Liver (tissue), 3 donors: ENCODE data around the gene RAD51C.

Source experiments
- HNF4G ChIP-seq: IDR thresholded peaks from 2 replicates; pipeline ENCODE4 v1.6.1; 2016; ENCODE audit warnings: antibody characterized with exemption
- RXRA ChIP-seq, 2 donors: IDR thresholded peaks; 2 replicates each; pipeline ENCODE4 v1.6.1; 2017 to 2018; ENCODE audit warnings: antibody characterized with exemption in 2 of 2, mild to moderate bottlenecking in 1 of 2
- SP1 ChIP-seq: IDR thresholded peaks from 2 replicates; pipeline ENCODE4 v1.6.1; 2018; ENCODE audit warnings: antibody characterized with exemption, mild to moderate bottlenecking
- TAF1 ChIP-seq: conservative IDR thresholded peaks from 2 replicates; pipeline ENCODE4 v1.6.1; 2016; ENCODE audit warnings: antibody characterized with exemption, mild to moderate bottlenecking
- YY1 ChIP-seq: IDR thresholded peaks from 2 replicates; pipeline ENCODE4 v1.6.1; 2016; ENCODE audit warnings: antibody characterized with exemption, mild to moderate bottlenecking
- TF ChIP-seq, protein P1 (sequence below): fragments of 150-350 bp; IDR thresholded peaks from 2 replicates; pipeline ENCODE4 v1.5.1; 2017; ENCODE audit warnings: improper control_type of control experiment, low read depth, low read length; ENCODE audit not compliant: missing input control
- TF ChIP-seq, protein P2 (sequence below): IDR thresholded peaks from 2 replicates; pipeline ENCODE4 v1.6.1; 2016; ENCODE audit warnings: antibody characterized with exemption
- TF ChIP-seq, protein P3 (sequence below): IDR thresholded peaks from 2 replicates; pipeline ENCODE4 v1.6.1; 2016; ENCODE audit warnings: antibody characterized with exemption, mild to moderate bottlenecking
- TF ChIP-seq, protein P4 (sequence below): IDR thresholded peaks from 2 replicates; pipeline ENCODE4 v1.6.1; 2016; ENCODE audit warnings: antibody characterized with exemption
- donor health status: healthy.
- donor health status: healthy.

DNA sequence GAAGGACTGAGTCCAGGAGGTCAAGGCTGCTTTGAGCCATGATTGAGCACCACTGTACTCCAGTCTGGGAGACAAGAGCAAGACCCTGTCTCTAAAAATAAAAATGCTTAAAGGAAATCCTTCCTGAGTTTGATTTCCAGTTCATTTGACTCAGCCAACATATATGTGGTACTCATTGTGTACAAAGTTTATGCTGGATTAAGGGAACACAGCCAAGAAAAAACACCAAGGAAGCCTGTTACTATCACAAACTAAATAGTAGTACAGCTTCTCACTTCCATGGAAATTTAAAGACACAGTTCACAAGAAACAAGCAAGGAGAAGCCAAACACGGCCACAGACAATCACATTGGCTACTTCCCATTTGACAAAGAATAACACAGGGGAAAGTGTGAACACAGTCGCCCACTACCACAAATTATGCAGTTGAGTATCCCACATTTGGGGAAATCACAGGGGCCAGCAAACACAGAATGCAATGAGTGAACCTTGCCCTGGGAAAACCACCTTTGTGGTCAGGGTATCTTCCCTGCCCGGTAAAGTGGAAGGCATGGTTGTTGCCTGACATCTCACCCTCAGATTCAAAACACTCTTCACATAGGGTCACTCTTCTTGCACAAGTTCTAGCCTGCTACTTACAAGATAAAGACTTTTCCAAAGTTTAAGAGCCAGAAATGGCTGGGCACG, 15.1 kb upstream of the RAD51C start:
- TF ChIP-seq YY1 (no peak), SP1 (no peak), RXRA (IDR thresholded peaks at IDR 0.05) (no peak), TAF1 (no peak), HNF4G (no peak)
- TF ChIP-seq, protein P1, sequence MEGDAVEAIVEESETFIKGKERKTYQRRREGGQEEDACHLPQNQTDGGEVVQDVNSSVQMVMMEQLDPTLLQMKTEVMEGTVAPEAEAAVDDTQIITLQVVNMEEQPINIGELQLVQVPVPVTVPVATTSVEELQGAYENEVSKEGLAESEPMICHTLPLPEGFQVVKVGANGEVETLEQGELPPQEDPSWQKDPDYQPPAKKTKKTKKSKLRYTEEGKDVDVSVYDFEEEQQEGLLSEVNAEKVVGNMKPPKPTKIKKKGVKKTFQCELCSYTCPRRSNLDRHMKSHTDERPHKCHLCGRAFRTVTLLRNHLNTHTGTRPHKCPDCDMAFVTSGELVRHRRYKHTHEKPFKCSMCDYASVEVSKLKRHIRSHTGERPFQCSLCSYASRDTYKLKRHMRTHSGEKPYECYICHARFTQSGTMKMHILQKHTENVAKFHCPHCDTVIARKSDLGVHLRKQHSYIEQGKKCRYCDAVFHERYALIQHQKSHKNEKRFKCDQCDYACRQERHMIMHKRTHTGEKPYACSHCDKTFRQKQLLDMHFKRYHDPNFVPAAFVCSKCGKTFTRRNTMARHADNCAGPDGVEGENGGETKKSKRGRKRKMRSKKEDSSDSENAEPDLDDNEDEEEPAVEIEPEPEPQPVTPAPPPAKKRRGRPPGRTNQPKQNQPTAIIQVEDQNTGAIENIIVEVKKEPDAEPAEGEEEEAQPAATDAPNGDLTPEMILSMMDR, result no peak
- TF ChIP-seq, protein P2, sequence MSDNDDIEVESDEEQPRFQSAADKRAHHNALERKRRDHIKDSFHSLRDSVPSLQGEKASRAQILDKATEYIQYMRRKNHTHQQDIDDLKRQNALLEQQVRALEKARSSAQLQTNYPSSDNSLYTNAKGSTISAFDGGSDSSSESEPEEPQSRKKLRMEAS, result no peak
- TF ChIP-seq, protein P3, sequence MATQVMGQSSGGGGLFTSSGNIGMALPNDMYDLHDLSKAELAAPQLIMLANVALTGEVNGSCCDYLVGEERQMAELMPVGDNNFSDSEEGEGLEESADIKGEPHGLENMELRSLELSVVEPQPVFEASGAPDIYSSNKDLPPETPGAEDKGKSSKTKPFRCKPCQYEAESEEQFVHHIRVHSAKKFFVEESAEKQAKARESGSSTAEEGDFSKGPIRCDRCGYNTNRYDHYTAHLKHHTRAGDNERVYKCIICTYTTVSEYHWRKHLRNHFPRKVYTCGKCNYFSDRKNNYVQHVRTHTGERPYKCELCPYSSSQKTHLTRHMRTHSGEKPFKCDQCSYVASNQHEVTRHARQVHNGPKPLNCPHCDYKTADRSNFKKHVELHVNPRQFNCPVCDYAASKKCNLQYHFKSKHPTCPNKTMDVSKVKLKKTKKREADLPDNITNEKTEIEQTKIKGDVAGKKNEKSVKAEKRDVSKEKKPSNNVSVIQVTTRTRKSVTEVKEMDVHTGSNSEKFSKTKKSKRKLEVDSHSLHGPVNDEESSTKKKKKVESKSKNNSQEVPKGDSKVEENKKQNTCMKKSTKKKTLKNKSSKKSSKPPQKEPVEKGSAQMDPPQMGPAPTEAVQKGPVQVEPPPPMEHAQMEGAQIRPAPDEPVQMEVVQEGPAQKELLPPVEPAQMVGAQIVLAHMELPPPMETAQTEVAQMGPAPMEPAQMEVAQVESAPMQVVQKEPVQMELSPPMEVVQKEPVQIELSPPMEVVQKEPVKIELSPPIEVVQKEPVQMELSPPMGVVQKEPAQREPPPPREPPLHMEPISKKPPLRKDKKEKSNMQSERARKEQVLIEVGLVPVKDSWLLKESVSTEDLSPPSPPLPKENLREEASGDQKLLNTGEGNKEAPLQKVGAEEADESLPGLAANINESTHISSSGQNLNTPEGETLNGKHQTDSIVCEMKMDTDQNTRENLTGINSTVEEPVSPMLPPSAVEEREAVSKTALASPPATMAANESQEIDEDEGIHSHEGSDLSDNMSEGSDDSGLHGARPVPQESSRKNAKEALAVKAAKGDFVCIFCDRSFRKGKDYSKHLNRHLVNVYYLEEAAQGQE, result no peak
- TF ChIP-seq, protein P4, sequence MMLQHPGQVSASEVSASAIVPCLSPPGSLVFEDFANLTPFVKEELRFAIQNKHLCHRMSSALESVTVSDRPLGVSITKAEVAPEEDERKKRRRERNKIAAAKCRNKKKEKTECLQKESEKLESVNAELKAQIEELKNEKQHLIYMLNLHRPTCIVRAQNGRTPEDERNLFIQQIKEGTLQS, result no peak
